ENCODE measurements around the gene TSPY1. TPM values are rescaled to one million over a fixed set of nuclear protein-coding genes. Genes with fewer than 3 reads are reported as not detected.
"Not testable (repeated sequence)": the region's sequence is repeated elsewhere in the genome, so short reads cannot be mapped to it uniquely, and the experiment has no call there.

The TSPY1 gene, protein sequence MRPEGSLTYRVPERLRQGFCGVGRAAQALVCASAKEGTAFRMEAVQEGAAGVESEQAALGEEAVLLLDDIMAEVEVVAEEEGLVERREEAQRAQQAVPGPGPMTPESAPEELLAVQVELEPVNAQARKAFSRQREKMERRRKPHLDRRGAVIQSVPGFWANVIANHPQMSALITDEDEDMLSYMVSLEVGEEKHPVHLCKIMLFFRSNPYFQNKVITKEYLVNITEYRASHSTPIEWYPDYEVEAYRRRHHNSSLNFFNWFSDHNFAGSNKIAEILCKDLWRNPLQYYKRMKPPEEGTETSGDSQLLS
- total RNA-seq (2021) (not detected in 2 replicates), Bru-seq, nascent RNA (not detected), BruChase-seq, experiment 1, labeled RNA remaining after a 2-hour chase (not detected), BruChase-seq, experiment 2, labeled RNA remaining after a 6-hour chase (not detected)
- long read RNA-seq: 0 reads

DNA sequence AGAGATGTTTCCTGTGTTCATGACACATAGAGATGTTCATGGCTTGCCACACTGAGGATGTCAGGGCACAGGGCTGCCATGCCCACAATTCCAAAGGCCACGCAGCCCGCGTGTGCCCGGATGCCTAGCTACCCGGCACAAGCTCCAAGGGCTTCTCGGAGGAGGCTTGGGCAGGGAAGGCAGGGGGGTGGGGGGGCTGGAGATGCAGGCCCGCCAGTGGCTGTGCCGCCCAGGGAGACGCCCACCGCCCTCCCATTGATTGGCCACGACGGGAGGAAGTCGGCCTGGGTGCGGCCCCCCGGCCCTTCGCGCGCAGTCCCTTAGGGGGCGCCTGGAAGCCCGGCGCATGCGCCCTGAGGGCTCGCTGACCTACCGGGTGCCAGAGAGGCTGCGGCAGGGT, at the start of gene TSPY1:
Gene TSPY1, plus strand, starts transcription at position 301 of the 400 bp plus-strand sequence. Its CDS starts 46 bp downstream, at position 347.
- H3K27ac ChIP-seq; H3K79me2 ChIP-seq (ENCODE audit: low read depth); H3K9me2 ChIP-seq (ENCODE audit: insufficient read depth); H4K20me1 ChIP-seq (ENCODE audit: insufficient read depth); H3K27me3 ChIP-seq (ENCODE audit: insufficient read depth, low read depth); H3K4me2 ChIP-seq; H3K9me3 ChIP-seq (ENCODE audit: insufficient read depth, low read depth); H3K36me3 ChIP-seq (ENCODE audit: low read depth); DNase-seq; CTCF ChIA-PET; H3K4me1 ChIP-seq (replicated peaks; ENCODE audit: insufficient read depth); BruUV-seq (replicated peaks); H2AFZ ChIP-seq; intact Hi-C loops (cut with micrococcal nuclease; ENCODE audit: unreplicated experiment); H3K4me3 ChIP-seq; H3F3A ChIP-seq (ENCODE audit: insufficient read depth, low read depth); POLR2A ChIA-PET (ENCODE audit: unreplicated experiment): not testable (repeated sequence)

GRCh38 chrY:9486967-9487366, 20.2 kb downstream of the TSPY1 start, which contains the start of gene TSPY9:
Gene TSPY9 (plus strand): TSS chrY:9487267. CDS start chrY:9487313, 46 bp downstream.
- H3K79me2 ChIP-seq (ENCODE audit: low read depth); H3F3A ChIP-seq (ENCODE audit: insufficient read depth, low read depth); intact Hi-C loops (cut with micrococcal nuclease; ENCODE audit: unreplicated experiment); BruUV-seq (replicated peaks); CTCF ChIA-PET; H3K4me2 ChIP-seq; H3K4me3 ChIP-seq; H2AFZ ChIP-seq; H3K4me1 ChIP-seq (replicated peaks; ENCODE audit: insufficient read depth); POLR2A ChIA-PET (ENCODE audit: unreplicated experiment); H3K36me3 ChIP-seq (ENCODE audit: low read depth); H3K27me3 ChIP-seq (ENCODE audit: insufficient read depth, low read depth); H3K9me3 ChIP-seq (ENCODE audit: insufficient read depth, low read depth); H3K9me2 ChIP-seq (ENCODE audit: insufficient read depth); H3K27ac ChIP-seq; H4K20me1 ChIP-seq (ENCODE audit: insufficient read depth); DNase-seq: not testable (repeated sequence)

- DNase-seq; BruUV-seq (replicated peaks); H3K4me2 ChIP-seq; H3K9me3 ChIP-seq (ENCODE audit: insufficient read depth, low read depth); CTCF ChIA-PET; H3K27ac ChIP-seq; H3K4me3 ChIP-seq; intact Hi-C loops (cut with micrococcal nuclease; ENCODE audit: unreplicated experiment); H3K79me2 ChIP-seq (ENCODE audit: low read depth); H2AFZ ChIP-seq; H3F3A ChIP-seq (ENCODE audit: insufficient read depth, low read depth); H3K36me3 ChIP-seq (ENCODE audit: low read depth); H3K27me3 ChIP-seq (ENCODE audit: insufficient read depth, low read depth); H3K9me2 ChIP-seq (ENCODE audit: insufficient read depth); H3K4me1 ChIP-seq (replicated peaks; ENCODE audit: insufficient read depth); POLR2A ChIA-PET (ENCODE audit: unreplicated experiment); H4K20me1 ChIP-seq (ENCODE audit: insufficient read depth): not testable (repeated sequence)
These were observed 37.6 kb downstream of the TSPY1 start for GRCh38 chrY:9504396-9504795.

GRCh38 chrY:9516287-9516686, 49.5 kb downstream of the TSPY1 start:
- H3K4me2 ChIP-seq; H3K4me3 ChIP-seq; POLR2A ChIA-PET (ENCODE audit: unreplicated experiment); H3K36me3 ChIP-seq (ENCODE audit: low read depth); intact Hi-C loops (cut with micrococcal nuclease; ENCODE audit: unreplicated experiment); H3K27me3 ChIP-seq (ENCODE audit: insufficient read depth, low read depth); H4K20me1 ChIP-seq (ENCODE audit: insufficient read depth); H3K4me1 ChIP-seq (replicated peaks; ENCODE audit: insufficient read depth); DNase-seq; H3K9me3 ChIP-seq (ENCODE audit: insufficient read depth, low read depth); H3F3A ChIP-seq (ENCODE audit: insufficient read depth, low read depth); H3K9me2 ChIP-seq (ENCODE audit: insufficient read depth); H3K79me2 ChIP-seq (ENCODE audit: low read depth); H3K27ac ChIP-seq; BruUV-seq (replicated peaks); H2AFZ ChIP-seq; CTCF ChIA-PET: not testable (repeated sequence)

Other genes with a start within 250 kb of the TSPY1 start
- gene TSPY4, start 129.5 kb upstream of the TSPY1 start, total RNA-seq (2021): not detected in 2 replicates
- not detected in 2 replicates for gene TSPY8, start 109.2 kb upstream of the TSPY1 start, total RNA-seq (2021)
- not detected in 2 replicates for gene TSPY3, start 68.5 kb upstream of the TSPY1 start, total RNA-seq (2021)
- gene TSPY9, start 20.3 kb downstream of the TSPY1 start, total RNA-seq (2021): not detected in 2 replicates
- not detected in 2 replicates for gene TSPY10, start 60.9 kb downstream of the TSPY1 start, total RNA-seq (2021)